IMR-90 (cell line): ENCODE measurements around the gene CABP2.

ENCODE experiments used
- CTCF ChIP-seq: conservative IDR thresholded peaks from 2 replicates; pipeline ENCODE4 v1.5.1; 2012; ENCODE audit warnings: mild to moderate bottlenecking, low read depth, low read length, improper control_type of control experiment
- MAFK ChIP-seq: IDR thresholded peaks from 2 replicates; pipeline ENCODE4 v1.6.1; 2012; ENCODE audit warnings: low read depth, low read length, improper control_type of control experiment
- MAZ ChIP-seq: IDR thresholded peaks from 2 replicates; pipeline ENCODE4 v1.6.1; 2012; ENCODE audit warnings: low read depth, mild to moderate bottlenecking, low read length, improper control_type of control experiment, moderate library complexity, borderline replicate concordance
- MXI1 ChIP-seq: IDR thresholded peaks from 2 replicates; pipeline ENCODE4 v1.6.1; 2012; ENCODE audit warnings: low read depth, mild to moderate bottlenecking, low read length, moderate library complexity, borderline replicate concordance
- POLR2A ChIP-seq: IDR thresholded peaks from 2 replicates; pipeline ENCODE4 v1.6.1; 2012; ENCODE audit warnings: mild to moderate bottlenecking, low read depth, low read length
- RCOR1 ChIP-seq: IDR thresholded peaks from 2 replicates; pipeline ENCODE4 v1.6.1; 2012; ENCODE audit warnings: mild to moderate bottlenecking, low read length, improper control_type of control experiment; ENCODE audit not compliant: insufficient replicate concordance
- RFX5 ChIP-seq: IDR thresholded peaks from 2 replicates; pipeline ENCODE4 v1.8.0; 2012; ENCODE audit warnings: low read depth, mild to moderate bottlenecking, low read length, moderate library complexity

GRCh38 chr11:67541198-67541597 is 18.0 kb upstream of the CABP2 start:
- no peak for TF ChIP-seq CTCF
- no peak for TF ChIP-seq MAFK
- TF ChIP-seq POLR2A, result no peak
- no peak for TF ChIP-seq MXI1
- no peak for TF ChIP-seq RCOR1
- no peak for TF ChIP-seq MAZ
- TF ChIP-seq RFX5, result no peak
